Right cardiac atrium (tissue), 5 donors: ENCODE results near the gene NUP188. TPM values are rescaled to one million over a fixed set of nuclear protein-coding genes. Genes with fewer than 3 reads are reported as not detected.

Experiments
- ATAC-seq, 2 donors: fragments of 200-7000 bp; cut with Tn5 transposase; one replicate each; pipeline versions ENCODE4 v1.8.0 to v1.9.1; 2020; ENCODE audit warnings: moderate library complexity in 2 of 2, mild to moderate bottlenecking in 1 of 2
- DNase-seq, 3 donors: peaks; one replicate each; pipeline ENCODE4 v3.0.0-alpha.2; 2020
- H3K27ac ChIP-seq: one replicate; pipeline ENCODE4 v1.5.1; 2013; ENCODE audit warnings: mild to moderate bottlenecking, low read length, control low read depth, moderate library complexity
- H3K27me3 ChIP-seq: one replicate; pipeline ENCODE4 v1.6.1; 2013; ENCODE audit not compliant: control insufficient read depth, insufficient read depth
- H3K4me1 ChIP-seq: one replicate; pipeline ENCODE4 v1.6.1; 2013; ENCODE audit warnings: low read length; ENCODE audit not compliant: control insufficient read depth, insufficient read depth
- H3K4me3 ChIP-seq: one replicate; pipeline ENCODE4 v1.5.1; 2013; ENCODE audit warnings: low read length, control low read depth
- H3K9me3 ChIP-seq: one replicate; pipeline ENCODE4 v1.6.1; 2013; ENCODE audit warnings: low read length; ENCODE audit not compliant: control insufficient read depth
- WGBS: extraction: QIAGEN DNeasy Blood & Tissue Kit; methylation state at CpG from one replicate; pipeline ENCODE4 v1.1.7; 2013; 5-methylcytosine and 5-hydroxymethylcytosine counted together
- intact Hi-C, 4 donors: fragments of 100-400 bp; cut with DNase I; formaldehyde crosslinking; loops; one replicate each; pipeline versions ENCODE4 v1.11.0 to v1.14.0; 2022 to 2023
- polyA plus RNA-seq: library from polyadenylated mRNA; stranded (reverse); fragments of 200-250 nt; gene quantifications from one replicate; pipeline ENCODE4 v1.2.3, GENCODE V29; 2013
- total RNA-seq, 4 donors: library from RNA; stranded (reverse); fragmentation: NEBNext Ultra II Directional; extraction: Animal tissue kit (Norgen Biotek cat#: 25700); gene quantifications; one replicate each; pipeline ENCODE4 v1.2.1, GENCODE V29; 2021
- donor health status: healthy with polysubstance abuse.
- donor health status: DM: no; HTN: yes; CAD: no.
- donor health status: DM: no; HTN: no; CAD: no.
- donor health status: DM: no; HTN: yes; CAD: no; lungs with severe emphysema.
- donor health status: DM: yes; HTN: yes; CAD: no.

NUP188 gene
- total and polyA plus RNA-seq, 5 donors, result 9.8 to 24.6 (median 17.2) TPM

DNA sequence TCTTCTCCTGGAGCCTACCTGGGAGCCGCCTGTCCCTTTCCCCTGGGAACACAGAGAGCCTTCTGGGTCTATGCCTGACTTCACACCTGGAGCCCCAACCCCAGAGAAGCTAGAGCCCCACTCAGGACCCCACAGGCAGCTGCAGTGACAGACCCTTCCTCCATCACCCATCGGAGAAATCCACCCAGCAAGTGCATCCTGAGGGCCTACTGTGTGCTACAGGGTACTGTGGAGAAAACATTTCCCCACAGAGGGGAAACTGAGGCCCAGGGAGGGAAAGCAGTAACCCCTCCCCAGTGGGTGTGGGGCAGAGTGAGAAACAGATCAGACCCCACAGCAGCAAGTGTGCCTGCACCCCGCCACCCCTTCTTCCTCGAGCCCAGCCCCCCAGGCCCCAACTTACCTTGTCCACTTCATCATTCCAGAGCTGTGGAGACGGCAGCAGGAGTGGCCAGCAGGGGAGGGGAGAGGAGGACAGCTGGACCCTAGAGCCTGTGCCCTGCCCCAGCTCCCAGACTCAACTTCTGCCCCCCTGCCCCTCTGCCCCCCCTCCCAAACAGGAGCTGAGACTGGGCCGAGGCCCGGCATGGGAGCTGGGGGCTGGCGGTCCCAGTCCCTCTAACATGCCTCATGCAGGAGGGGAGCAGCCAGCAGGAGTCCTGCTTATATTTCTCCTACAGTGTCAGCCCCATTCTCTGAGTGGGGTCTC is 62.9 kb downstream of the NUP188 start:
- intact Hi-C loops, result no loop called here
- DNase-seq (peak in 1 of 3 donors; percentile 34), ATAC-seq (no peak)
- Histone ChIP-seq H3K4me1 (no peaks in the 10 kb centered on the region), H3K27me3 (no peaks in the 10 kb centered on the region), H3K9me3 (no peaks in the 10 kb centered on the region), H3K27ac (no peak overlapping the region), H3K4me3 (no peak overlapping the region)
- WGBS, result 95% methylated on average over 8 of the region's 8 CpGs

DNA sequence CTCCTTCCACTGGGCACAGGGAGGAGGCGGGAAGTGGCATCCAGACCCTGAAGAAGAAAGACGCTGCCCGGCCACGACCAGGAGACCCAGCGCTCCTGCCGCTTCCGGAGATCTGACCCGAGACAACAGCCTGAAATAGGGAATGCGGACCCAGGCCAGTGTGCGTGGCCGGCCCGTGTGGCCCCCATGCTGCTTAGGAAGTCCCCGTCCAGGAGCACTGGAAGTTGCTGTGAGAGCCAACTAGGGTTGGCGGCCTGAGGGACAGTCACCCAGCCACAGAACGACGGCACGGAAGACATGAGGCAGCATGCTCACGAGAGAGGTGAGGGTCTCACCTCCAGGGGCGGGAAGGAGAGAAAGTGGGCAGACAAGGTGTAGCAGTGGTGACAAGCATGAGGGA is 63.7 kb downstream of the NUP188 start:
- DNase-seq (peak in 1 of 3 donors; percentile 29), ATAC-seq (no peak)
- H3K27me3 ChIP-seq, result no peaks in the 10 kb centered on the region
- H3K4me3 ChIP-seq, result no peak overlapping the region
- no peaks in the 10 kb centered on the region for H3K4me1 ChIP-seq
- H3K9me3 ChIP-seq, result no peaks in the 10 kb centered on the region
- 92% methylated on average over 19 of the region's 19 CpGs for WGBS
- no peak overlapping the region for H3K27ac ChIP-seq
- intact Hi-C loops, result no loop called here

- H3K4me1 ChIP-seq, result no peaks in the 10 kb centered on the region
- no peak overlapping the region for H3K27ac ChIP-seq
- ATAC-seq (no peak), DNase-seq (peak in 1 of 3 donors; percentile 48)
- H3K9me3 ChIP-seq, result no peaks in the 10 kb centered on the region
- intact Hi-C loops, result no loop called here
- no peak overlapping the region for H3K4me3 ChIP-seq
- no peaks in the 10 kb centered on the region for H3K27me3 ChIP-seq
- 87% methylated on average over 11 of the region's 11 CpGs for WGBS
Measured at GRCh38 chr9:129011761-129012181, 64.3 kb downstream of the NUP188 start.

GRCh38 chr9:129012343-129012742 is 64.8 kb downstream of the NUP188 start:
- ATAC-seq, result no peak
- 89% methylated on average over 7 of the region's 7 CpGs for WGBS
- intact Hi-C loops, result no loop called here

DNA sequence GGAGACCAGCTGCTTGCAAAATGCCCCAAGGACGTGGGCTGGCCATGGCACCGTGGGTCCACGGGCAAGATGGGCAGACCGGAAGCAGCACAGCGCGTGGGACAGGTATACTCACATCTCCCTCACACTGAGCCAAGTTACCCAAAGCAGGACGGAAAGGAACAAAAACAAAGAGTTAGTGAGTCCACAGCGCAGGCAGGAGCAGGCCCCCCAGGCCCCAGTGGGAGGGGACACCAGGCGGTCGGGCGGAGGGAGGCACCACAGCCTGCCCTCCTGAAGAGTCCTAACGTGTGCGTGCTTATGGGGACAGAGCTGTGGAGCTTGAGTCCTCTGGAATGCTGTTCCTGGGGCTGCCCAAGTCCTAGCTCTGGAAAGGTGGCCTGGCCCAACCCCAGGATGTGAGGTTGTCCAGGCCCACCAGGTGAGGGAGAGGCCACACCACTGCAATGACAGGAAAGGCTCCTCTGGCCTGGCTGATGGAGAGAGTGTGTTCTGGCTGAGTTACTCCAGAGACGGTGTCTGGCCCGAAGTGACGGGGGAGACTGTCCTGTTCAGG is 65.5 kb downstream of the NUP188 start:
- Histone ChIP-seq H3K27ac (no peak overlapping the region), H3K4me1 (no peaks in the 10 kb centered on the region), H3K9me3 (no peaks in the 10 kb centered on the region), H3K4me3 (no peak overlapping the region), H3K27me3 (no peaks in the 10 kb centered on the region)
- no peak for ATAC-seq
- intact Hi-C loops, result no loop called here
- peak in 1 of 3 donors; percentile 19 for DNase-seq
- 96% methylated on average over 16 of the region's 16 CpGs for WGBS

More at GRCh38 chr9:129012343-129012742, 64.8 kb downstream of the NUP188 start:
- H3K27me3 ChIP-seq, result no peaks in the 10 kb centered on the region
- no peak for DNase-seq
- no peaks in the 10 kb centered on the region for H3K9me3 ChIP-seq
- no peaks in the 10 kb centered on the region for H3K4me1 ChIP-seq
- H3K27ac ChIP-seq, result no peak overlapping the region
- no peak overlapping the region for H3K4me3 ChIP-seq

GRCh38 chr9:129013674-129014073 is 66.2 kb downstream of the NUP188 start:
- WGBS, result 95% methylated on average over 11 of the region's 11 CpGs
- Histone ChIP-seq H3K9me3 (no peaks in the 10 kb centered on the region), H3K4me1 (no peaks in the 10 kb centered on the region), H3K4me3 (no peak overlapping the region), H3K27ac (no peak overlapping the region), H3K27me3 (no peaks in the 10 kb centered on the region)
- DNase-seq (peak in 1 of 3 donors; percentile 53), ATAC-seq (no peak)
- intact Hi-C loops, result no loop called here

DNA sequence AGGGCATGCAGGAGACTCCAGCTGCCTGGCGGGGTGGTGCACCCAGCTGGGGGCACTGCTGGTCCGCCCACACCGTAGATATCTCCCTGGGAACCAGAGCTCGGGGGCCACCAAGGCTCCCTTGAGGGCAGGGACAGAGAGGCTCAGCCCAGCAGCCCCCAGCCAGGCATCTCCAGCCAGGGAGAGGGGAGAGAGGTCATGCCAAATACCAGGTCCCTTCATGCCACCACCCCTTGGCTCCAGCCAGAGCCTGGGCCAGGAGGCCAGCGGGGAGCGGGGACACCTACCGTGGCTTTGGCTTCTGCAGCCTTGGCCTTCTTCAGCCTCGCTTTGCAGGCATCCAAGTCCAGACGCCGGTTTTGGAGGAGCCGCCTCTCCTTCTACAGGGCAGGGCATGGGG is 66.6 kb downstream of the NUP188 start:
- ATAC-seq, result no peak
- peak in 1 of 3 donors; percentile 52 for DNase-seq
- WGBS, result 95% methylated on average over 11 of the region's 11 CpGs
- H3K4me3 ChIP-seq, result no peak overlapping the region
- H3K27ac ChIP-seq, result no peak overlapping the region
- intact Hi-C loops, result no loop called here
- H3K4me1 ChIP-seq, result no peaks in the 10 kb centered on the region
- no peaks in the 10 kb centered on the region for H3K27me3 ChIP-seq
- no peaks in the 10 kb centered on the region for H3K9me3 ChIP-seq

DNA sequence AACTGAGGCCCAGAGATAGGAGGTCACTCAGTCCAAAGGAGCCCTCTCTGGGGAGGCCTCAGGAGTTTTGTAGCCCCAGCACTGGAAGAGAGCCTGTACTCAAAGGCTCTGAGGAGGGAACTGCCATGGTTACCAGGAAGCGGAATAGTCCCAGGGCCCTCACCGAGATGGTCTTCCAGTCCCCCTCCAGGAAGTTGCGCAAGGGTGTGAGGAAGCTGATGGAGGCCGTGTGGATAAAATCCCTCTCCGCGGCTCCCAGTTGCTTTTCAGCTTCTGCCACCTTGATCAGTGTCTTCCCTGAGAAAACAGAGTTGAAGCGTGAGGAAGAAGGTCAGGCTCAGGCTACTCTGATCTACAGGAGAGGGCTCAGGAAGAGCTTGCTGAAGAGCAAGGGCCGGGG is 67.1 kb downstream of the NUP188 start:
- intact Hi-C loops, result no loop called here
- no peak for DNase-seq

DNA sequence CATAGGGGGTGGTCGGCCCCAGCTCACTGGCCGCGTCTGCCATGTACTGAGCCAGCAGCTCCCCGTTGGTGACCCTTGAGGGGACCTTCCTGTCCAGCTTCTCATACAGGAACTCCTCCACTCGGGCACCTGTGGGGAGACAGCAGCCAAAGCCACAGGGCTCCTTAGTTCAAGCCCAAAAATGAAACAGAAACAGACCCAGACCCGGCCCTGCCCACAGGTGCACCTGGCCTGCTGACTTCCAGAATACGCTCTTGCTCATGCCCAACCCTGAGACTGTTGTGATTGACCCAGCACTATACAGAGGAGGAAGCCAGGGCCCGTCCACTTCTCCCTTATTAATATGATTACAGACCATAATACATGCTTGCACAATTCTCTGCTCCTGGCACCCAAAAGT is 73.6 kb downstream of the NUP188 start:
- H3K4me3 ChIP-seq, result no peak overlapping the region
- DNase-seq (no peak), ATAC-seq (no peak)
- no peaks in the 10 kb centered on the region for H3K4me1 ChIP-seq
- 70% methylated on average over 8 of the region's 8 CpGs for WGBS
- no peaks in the 10 kb centered on the region for H3K9me3 ChIP-seq
- H3K27ac ChIP-seq, result no peak overlapping the region
- H3K27me3 ChIP-seq, result no peaks in the 10 kb centered on the region
- intact Hi-C loops, result no loop called here

More for the DNA sequence above, 67.1 kb downstream of the NUP188 start:
- 82% methylated on average over 8 of the region's 8 CpGs for WGBS
- Histone ChIP-seq H3K27me3 (no peaks in the 10 kb centered on the region), H3K27ac (no peak overlapping the region), H3K9me3 (no peaks in the 10 kb centered on the region), H3K4me3 (no peak overlapping the region), H3K4me1 (no peaks in the 10 kb centered on the region)
- no peak for ATAC-seq

GRCh38 chr9:129022037-129022436 is 74.5 kb downstream of the NUP188 start:
- peak in 1 of 3 donors; percentile 23 for DNase-seq

DNA sequence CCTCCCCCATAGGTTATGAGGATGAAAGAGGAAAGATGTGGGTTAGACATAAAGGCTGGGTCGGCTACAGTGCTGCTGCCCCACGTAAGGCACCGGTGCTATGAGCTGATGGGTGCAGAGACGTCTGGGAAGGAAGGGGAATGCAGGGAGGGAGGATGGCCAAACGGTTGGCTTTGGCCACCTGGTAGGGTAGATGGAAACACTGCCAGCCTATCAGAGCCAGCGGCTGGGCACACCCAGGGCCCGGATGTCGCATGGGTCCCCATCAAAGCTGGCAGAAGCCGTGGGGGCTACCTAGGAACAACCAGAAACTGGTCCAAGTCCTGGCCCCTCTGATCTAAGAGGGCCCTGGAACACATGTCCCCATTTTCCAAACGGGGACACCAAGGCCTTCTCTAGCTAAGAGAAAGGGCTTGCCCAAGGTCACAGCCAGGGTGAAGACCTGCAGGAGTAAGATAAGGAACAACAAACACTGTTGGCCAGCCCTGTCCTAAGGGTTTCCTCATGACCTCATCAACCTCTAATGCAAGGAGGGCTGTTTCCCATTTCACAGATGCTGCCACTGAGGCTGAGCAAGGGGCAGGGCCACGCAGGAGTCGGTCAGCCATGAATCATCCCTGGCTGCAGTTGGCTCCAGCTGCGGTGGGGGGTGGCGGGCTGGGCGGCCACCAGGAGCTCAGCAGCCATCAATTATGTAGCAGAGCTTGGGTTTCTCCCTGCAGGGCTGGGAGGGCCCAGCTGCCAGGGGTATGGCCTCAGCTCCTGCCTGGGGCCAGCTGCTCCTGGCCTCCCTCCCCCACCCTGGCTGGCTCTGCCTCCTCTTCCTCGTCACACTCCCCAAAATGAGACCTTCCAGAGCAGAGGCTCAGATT is 75.8 kb downstream of the NUP188 start:
- no peak overlapping the region for H3K4me3 ChIP-seq
- DNase-seq (peak; percentile 77 to 87 (median 82)), ATAC-seq (peak in 1 of 2 donors; percentile 5)
- no peaks in the 10 kb centered on the region for H3K9me3 ChIP-seq
- intact Hi-C loops, result no loop called here
- H3K4me1 ChIP-seq, result peaks cover 3% of the 10 kb centered on the region
- no peaks in the 10 kb centered on the region for H3K27me3 ChIP-seq
- 69% methylated on average over 16 of the region's 16 CpGs for whole genome bisulfite sequencing
- no peak overlapping the region for H3K27ac ChIP-seq

More at GRCh38 chr9:129022037-129022436, 74.5 kb downstream of the NUP188 start:
- Histone ChIP-seq H3K27ac (no peak overlapping the region), H3K4me3 (no peak overlapping the region), H3K9me3 (no peaks in the 10 kb centered on the region), H3K4me1 (no peaks in the 10 kb centered on the region), H3K27me3 (no peaks in the 10 kb centered on the region)
- no peak for ATAC-seq
- intact Hi-C loops, result no loop called here
- WGBS, result 87% methylated on average over 9 of the region's 9 CpGs
